HG02943 (cell line): ENCODE data around the gene RNGTT.
"Not testable (repeated sequence)": the region's sequence is repeated elsewhere in the genome, so short reads cannot be mapped to it uniquely, and the experiment has no call there.

Experiments used
- ATAC-seq: cut with Tn5 transposase; IDR thresholded peaks from one replicate; pipeline ENCODE4 v1.9.1; 2021; ENCODE audit warnings: mild to moderate bottlenecking, low read depth, moderate library complexity; ENCODE audit not compliant: unreplicated experiment

RNGTT gene

GRCh38 chr6:88825856-88826255 lies 137.6 kb downstream of the RNGTT start:
- no peak for ATAC-seq

- ATAC-seq = no peak
Measured at GRCh38 chr6:88823998-88824397, 139.4 kb downstream of the RNGTT start.

- ATAC-seq = no peak
Measured at GRCh38 chr6:88815491-88815890, 147.9 kb downstream of the RNGTT start.

GRCh38 chr6:88814909-88815308 lies 148.5 kb downstream of the RNGTT start:
- no peak for ATAC-seq

GRCh38 chr6:88813045-88813444 lies 150.4 kb downstream of the RNGTT start:
- ATAC-seq = no peak

GRCh38 chr6:88810701-88811100 lies 152.7 kb downstream of the RNGTT start:
- ATAC-seq = no peak

GRCh38 chr6:88810089-88810488 lies 153.3 kb downstream of the RNGTT start:
- no peak for ATAC-seq

GRCh38 chr6:88808381-88808780 lies 155.0 kb downstream of the RNGTT start:
- ATAC-seq = no peak

GRCh38 chr6:88807622-88808021 lies 155.8 kb downstream of the RNGTT start:
- ATAC-seq = no peak

- ATAC-seq = no peak
Measured at GRCh38 chr6:88806728-88807127, 156.7 kb downstream of the RNGTT start.

- no peak for ATAC-seq
Measured at GRCh38 chr6:88804701-88805100, 158.7 kb downstream of the RNGTT start.

- ATAC-seq = no peak
Measured at GRCh38 chr6:88785478-88785877, 177.9 kb downstream of the RNGTT start.

GRCh38 chr6:88780714-88781389 lies 182.6 kb downstream of the RNGTT start:
- ATAC-seq = no peak

GRCh38 chr6:88775866-88776571 lies 187.4 kb downstream of the RNGTT start:
- ATAC-seq = no peak

GRCh38 chr6:88768114-88768513 lies 195.3 kb downstream of the RNGTT start:
- ATAC-seq = not testable (repeated sequence)

GRCh38 chr6:88764081-88764480 lies 199.3 kb downstream of the RNGTT start:
- ATAC-seq = no peak

- ATAC-seq = no peak
Measured at GRCh38 chr6:88763160-88763559, 200.3 kb downstream of the RNGTT start.

GRCh38 chr6:88761237-88762031 lies 202.0 kb downstream of the RNGTT start:
- ATAC-seq = no peak

GRCh38 chr6:88760091-88760490 lies 203.3 kb downstream of the RNGTT start:
- no peak for ATAC-seq

GRCh38 chr6:88750936-88751335 lies 212.5 kb downstream of the RNGTT start:
- no peak for ATAC-seq

GRCh38 chr6:88749849-88750248 lies 213.6 kb downstream of the RNGTT start:
- ATAC-seq = no peak
